Measurements from ENCODE around the gene CHST8.

Gene CHST8

GRCh38 chr19:33675501-33676124, 53.9 kb downstream of the CHST8 start:
- H3K9ac ChIP-seq (ENCODE audit: insufficient read length), result no peak overlapping the region
- DNase-seq (ENCODE audit: low read depth, low spot score), result no peak
- no peaks in the 10 kb centered on the region for H3K9me3 ChIP-seq (ENCODE audit: low read depth, low read length)
- no peak overlapping the region for H3K27ac ChIP-seq
- no peak for TF ChIP-seq POLR2AphosphoS5 (IDR thresholded peaks at IDR 0.05; ENCODE audit: borderline replicate concordance, low read depth, low read length)
- no peak overlapping the region for H3K4me3 ChIP-seq
- H3K36me3 ChIP-seq (ENCODE audit: insufficient read depth, low read length), result no peaks in the 10 kb centered on the region

DNA sequence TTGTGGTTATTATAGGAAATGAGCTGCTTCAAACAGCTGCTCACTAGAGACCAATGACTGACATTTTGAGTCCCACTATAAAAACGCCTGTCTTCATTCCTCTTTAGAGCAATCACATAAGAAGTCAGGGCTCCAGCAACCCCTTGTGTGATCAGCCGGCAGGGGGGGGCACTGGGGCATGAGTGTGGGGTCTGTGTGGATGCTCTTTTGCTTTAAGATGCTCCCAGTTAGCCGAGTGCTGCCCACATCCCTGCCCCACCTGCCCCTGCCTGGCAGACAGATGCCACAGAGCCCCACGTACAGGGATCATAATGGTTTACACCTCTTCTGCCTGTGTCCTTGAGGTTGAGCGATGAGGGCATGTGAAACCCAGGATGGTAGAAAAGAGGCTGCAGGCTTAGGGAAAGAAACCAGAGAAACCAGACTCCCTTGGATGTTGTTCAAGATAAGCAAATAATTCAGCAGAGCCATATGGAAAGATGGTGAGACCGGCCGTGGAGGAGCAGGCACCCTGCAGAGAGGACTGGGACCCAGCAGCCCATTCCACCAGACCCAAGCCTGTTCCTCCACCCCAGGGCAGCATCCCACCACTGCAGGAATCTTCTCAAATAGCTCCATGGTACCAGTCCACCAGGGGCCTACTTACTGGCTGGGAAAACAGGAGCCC, 55.4 kb downstream of the CHST8 start:
- no peak for TF ChIP-seq POLR2AphosphoS5 (IDR thresholded peaks at IDR 0.05; ENCODE audit: borderline replicate concordance, low read depth, low read length)
- TF ChIP-seq EZH2 (IDR thresholded peaks at IDR 0.05), result no peak
- no peak for TF ChIP-seq FOXP2 (optimal IDR thresholded peaks at IDR 0.05; ENCODE audit: control extremely low read depth, extremely low read length, insufficient read depth)
- Histone ChIP-seq H3K9ac (ENCODE audit: insufficient read length) (no peak overlapping the region), H3K9me3 (ENCODE audit: low read depth, low read length) (no peaks in the 10 kb centered on the region), H3K4me3 (no peak overlapping the region), H3K27ac (no peak overlapping the region), H3K36me3 (ENCODE audit: insufficient read depth, low read length) (no peaks in the 10 kb centered on the region)
- no peak for DNase-seq (ENCODE audit: low read depth, low spot score)

GRCh38 chr19:33677745-33678426, 56.1 kb downstream of the CHST8 start:
- no peak for DNase-seq (ENCODE audit: low read depth, low spot score)
- no peak for TF ChIP-seq EZH2 (IDR thresholded peaks at IDR 0.05)
- no peak for TF ChIP-seq POLR2AphosphoS5 (IDR thresholded peaks at IDR 0.05; ENCODE audit: borderline replicate concordance, low read depth, low read length)
- Histone ChIP-seq H3K27ac (no peak overlapping the region), H3K4me3 (no peak overlapping the region), H3K9me3 (ENCODE audit: low read depth, low read length) (no peaks in the 10 kb centered on the region), H3K9ac (ENCODE audit: insufficient read length) (no peak overlapping the region), H3K36me3 (ENCODE audit: insufficient read depth, low read length) (no peaks in the 10 kb centered on the region)

GRCh38 chr19:33678796-33679585, 57.2 kb downstream of the CHST8 start:
- Histone ChIP-seq H3K36me3 (ENCODE audit: insufficient read depth, low read length) (no peaks in the 10 kb centered on the region), H3K9me3 (ENCODE audit: low read depth, low read length) (no peaks in the 10 kb centered on the region), H3K9ac (ENCODE audit: insufficient read length) (no peak overlapping the region), H3K4me3 (no peak overlapping the region), H3K27ac (no peak overlapping the region)
- no peak for TF ChIP-seq FOXP2 (optimal IDR thresholded peaks at IDR 0.05; ENCODE audit: control extremely low read depth, extremely low read length, insufficient read depth)
- no peak for TF ChIP-seq EZH2 (IDR thresholded peaks at IDR 0.05)
- TF ChIP-seq POLR2AphosphoS5 (IDR thresholded peaks at IDR 0.05; ENCODE audit: borderline replicate concordance, low read depth, low read length), result no peak
- DNase-seq (ENCODE audit: low read depth, low spot score), result no peak

- no peak overlapping the region for H3K4me3 ChIP-seq
- H3K36me3 ChIP-seq (ENCODE audit: insufficient read depth, low read length), result no peaks in the 10 kb centered on the region
- H3K27ac ChIP-seq, result no peak overlapping the region
- no peaks in the 10 kb centered on the region for H3K9me3 ChIP-seq (ENCODE audit: low read depth, low read length)
- TF ChIP-seq FOXP2 (optimal IDR thresholded peaks at IDR 0.05; ENCODE audit: control extremely low read depth, extremely low read length, insufficient read depth) (no peak), POLR2AphosphoS5 (IDR thresholded peaks at IDR 0.05; ENCODE audit: borderline replicate concordance, low read depth, low read length) (no peak), EZH2 (IDR thresholded peaks at IDR 0.05) (no peak)
- no peak for DNase-seq (ENCODE audit: low read depth, low spot score)
- no peak overlapping the region for H3K9ac ChIP-seq (ENCODE audit: insufficient read length)
These were observed 57.9 kb downstream of the CHST8 start for GRCh38 chr19:33679696-33680095.

DNA sequence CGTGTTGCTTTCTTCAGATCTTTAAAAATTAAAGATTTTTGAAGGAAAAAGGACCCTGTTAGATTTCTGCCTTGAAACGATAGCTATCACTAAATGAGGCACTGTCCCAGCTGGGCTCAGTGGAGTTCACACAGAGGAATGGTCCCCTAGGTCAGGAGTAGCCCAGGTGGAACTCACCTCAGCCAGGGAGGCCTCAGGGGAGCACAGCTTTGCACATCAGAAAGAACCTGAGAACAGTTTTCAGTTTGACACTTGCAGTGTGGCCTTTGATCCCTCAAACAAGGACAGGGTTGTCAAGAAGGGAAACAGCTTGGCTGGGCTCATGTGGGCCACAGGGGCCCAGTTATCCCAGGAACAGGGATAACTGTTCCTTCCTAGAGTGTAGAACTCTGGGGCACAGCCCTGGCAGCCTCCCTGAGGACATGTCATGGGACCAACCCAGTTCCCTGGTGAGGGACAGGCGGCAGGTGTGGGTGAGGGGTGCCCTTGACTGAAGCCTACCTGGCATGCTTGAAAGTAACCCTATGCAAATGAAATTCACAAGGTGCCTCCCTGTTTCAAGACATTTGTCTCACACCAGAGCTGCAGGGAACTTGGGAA, 59.4 kb downstream of the CHST8 start:
- no peak for DNase-seq (ENCODE audit: low read depth, low spot score)
- no peaks in the 10 kb centered on the region for H3K36me3 ChIP-seq (ENCODE audit: insufficient read depth, low read length)
- TF ChIP-seq EZH2 (IDR thresholded peaks at IDR 0.05), result no peak
- no peak for TF ChIP-seq POLR2AphosphoS5 (IDR thresholded peaks at IDR 0.05; ENCODE audit: borderline replicate concordance, low read depth, low read length)
- no peak for TF ChIP-seq FOXP2 (optimal IDR thresholded peaks at IDR 0.05; ENCODE audit: control extremely low read depth, extremely low read length, insufficient read depth)
- no peaks in the 10 kb centered on the region for H3K9me3 ChIP-seq (ENCODE audit: low read depth, low read length)
- no peak overlapping the region for H3K9ac ChIP-seq (ENCODE audit: insufficient read length)
- no peak overlapping the region for H3K4me3 ChIP-seq
- no peak overlapping the region for H3K27ac ChIP-seq

DNA sequence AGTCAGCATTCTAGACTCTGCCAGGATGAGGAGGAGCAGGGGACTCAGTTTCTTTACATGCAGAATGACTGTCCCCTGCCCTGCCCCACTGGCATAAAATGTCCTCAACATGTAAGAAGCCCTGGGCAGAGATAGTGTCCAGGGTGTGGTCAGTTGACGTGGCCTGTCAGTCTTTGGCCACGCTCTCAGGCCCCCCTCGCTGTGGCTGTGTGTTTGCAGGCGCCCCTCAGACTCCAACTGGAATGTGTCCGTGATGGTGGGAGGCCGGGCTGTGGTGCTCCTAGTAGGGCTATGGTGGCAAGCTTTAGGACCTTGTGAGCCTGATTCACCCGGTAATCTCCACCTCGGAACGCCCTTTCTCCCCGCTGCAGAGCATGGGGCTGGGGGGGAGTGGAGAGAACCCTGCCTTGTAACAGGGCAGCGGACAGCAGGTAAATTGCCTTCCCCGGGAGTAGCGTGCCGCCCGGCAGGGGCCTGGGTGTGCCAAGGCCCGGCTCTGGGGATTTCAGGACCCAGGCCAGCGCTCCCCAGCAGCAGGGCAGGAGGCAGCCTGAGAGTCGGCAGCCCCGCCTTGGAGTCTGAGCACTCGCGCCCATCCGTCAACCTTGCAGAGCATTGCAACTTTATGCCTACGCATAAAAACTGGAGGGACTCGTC, 62.3 kb downstream of the CHST8 start:
- Histone ChIP-seq H3K9ac (ENCODE audit: insufficient read length) (no peak overlapping the region), H3K4me3 (no peak overlapping the region), H3K36me3 (ENCODE audit: insufficient read depth, low read length) (no peaks in the 10 kb centered on the region), H3K9me3 (ENCODE audit: low read depth, low read length) (no peaks in the 10 kb centered on the region), H3K27ac (no peak overlapping the region)
- TF ChIP-seq POLR2AphosphoS5 (IDR thresholded peaks at IDR 0.05; ENCODE audit: borderline replicate concordance, low read depth, low read length), result no peak
- no peak for TF ChIP-seq FOXP2 (optimal IDR thresholded peaks at IDR 0.05; ENCODE audit: control extremely low read depth, extremely low read length, insufficient read depth)
- no peak for TF ChIP-seq EZH2 (IDR thresholded peaks at IDR 0.05)
- no peak for DNase-seq (ENCODE audit: low read depth, low spot score)
